Epidermal melanocyte (primary cell): ENCODE data around the gene TMEM151A.
A peak's percentile ranks its signal among the peaks of the same experiment; 100 is the strongest.

Experiments used
- DNase-seq: peaks from one replicate; pipeline ENCODE4 v3.0.0; 2011; ENCODE audit warnings: low spot score; ENCODE audit not compliant: insufficient read length

The TMEM151A gene

DNA sequence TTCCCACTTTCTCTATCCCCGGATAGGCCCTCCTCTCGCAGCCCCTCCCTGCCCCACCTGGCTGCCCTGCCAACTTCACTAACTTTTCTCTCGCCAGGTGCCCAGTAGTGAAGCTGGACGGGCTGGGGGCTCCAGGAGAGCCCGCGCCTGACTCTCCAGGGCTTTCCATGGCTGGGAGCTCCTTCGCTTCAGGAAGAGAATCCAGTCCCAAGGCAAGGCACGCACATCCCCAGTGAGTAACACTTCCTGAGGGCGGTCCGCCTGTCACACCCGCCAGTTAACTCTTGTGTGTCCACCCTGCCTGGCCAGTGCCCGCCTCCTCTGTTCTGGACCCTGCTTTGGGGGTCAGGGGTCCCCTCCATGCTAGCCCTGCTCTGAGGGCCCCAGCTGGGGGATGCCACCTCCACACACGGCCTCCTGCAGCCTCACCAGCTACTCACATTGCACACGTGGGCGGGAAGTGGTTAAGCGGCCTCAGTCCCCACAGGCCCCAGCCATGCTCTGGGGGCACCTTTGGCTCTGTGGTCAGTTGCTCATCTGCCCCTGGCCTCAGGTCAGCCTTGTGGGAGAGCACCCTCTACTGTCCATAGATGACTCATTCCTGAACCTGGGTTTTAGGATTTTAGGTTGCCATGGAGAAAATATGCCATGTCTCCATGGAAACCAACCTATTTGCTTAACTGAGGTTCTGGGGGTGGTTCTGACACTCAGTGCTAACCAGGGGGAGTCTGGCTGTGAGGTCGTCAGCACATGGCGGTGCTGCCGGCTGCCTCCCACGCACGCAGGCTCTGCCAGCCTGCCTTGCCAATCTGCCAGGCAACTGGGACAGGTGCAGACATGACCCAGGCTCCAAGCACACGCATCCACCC is 44.8 kb downstream of the TMEM151A start, which contains the start of gene RIN1:
Gene RIN1, minus strand, starts transcription at position 201 of the 869 bp plus-strand sequence. Its CDS starts 32 bp downstream, at position 169.
- DNase-seq = peak; percentile 93

DNA sequence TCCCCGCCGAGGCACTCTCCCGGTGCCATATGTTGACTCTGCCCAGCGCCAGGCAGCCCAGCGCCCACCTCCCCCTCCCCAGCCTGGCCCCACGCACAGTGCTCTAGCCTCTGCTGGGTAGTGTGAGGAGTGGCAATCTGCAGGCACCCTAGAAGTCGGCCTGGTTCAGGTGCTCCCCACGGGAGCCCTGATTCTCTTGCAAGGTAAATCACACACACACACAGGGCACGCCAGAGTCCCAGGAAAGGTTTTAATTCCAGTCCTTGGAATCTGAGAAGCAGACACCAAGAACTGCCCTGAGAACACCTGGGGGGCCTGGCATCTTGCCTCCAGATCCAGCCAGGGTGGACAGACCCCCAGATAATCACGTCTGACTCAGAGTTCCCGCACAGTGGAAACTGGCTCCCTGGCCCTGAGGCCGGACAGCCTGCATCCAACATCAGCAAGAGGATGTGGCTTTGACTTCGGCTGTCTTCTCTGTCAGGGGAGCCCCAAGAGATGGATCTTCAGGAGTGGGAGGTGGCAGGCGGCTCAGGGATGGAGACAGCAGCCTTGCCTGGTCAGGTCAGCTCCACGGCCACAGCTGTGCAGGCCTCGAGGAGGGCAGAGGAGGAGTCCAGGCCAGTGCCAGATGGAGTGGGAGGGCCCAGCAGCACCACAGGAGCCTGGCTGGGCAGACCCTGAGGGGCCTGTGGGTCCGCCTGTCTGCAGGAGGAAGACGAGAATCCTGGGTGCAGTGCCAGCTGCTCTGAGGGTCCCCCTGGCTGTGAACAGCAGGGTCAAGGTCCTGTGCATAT is 45.6 kb downstream of the TMEM151A start:
- no peak for DNase-seq

GRCh38 chr11:66338276-66339161 is 46.8 kb downstream of the TMEM151A start:
- DNase-seq = no peak

DNA sequence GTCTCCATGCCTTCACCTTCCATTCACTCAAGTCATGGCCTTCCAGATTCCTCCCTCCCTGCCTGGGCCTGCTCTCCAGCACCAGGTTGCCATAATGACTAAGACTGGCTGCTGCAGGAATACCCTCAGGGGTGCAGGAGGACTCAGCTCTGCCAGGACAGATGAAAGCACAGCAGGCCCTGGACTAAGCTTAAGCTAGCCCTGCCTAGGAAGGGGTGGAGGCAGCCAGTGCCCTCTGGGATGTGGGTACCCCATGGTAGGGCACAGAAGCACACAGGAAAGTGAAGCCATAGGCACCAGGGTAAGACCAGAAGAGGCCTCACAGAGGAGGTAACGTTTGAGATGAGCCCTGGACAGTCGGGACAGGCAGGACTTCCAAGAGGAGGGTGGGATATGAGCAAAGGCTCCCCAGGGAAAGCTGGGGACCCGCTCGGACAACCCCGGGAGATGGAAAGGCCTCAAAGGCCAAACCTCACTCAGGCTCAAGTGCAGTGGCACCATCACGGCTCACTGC is 47.5 kb downstream of the TMEM151A start:
- DNase-seq = no peak

GRCh38 chr11:66339686-66340483 is 48.2 kb downstream of the TMEM151A start:
- no peak for DNase-seq

GRCh38 chr11:66340596-66341501 is 49.2 kb downstream of the TMEM151A start:
- DNase-seq = no peak

- no peak for DNase-seq
Measured at GRCh38 chr11:66341502-66342126, 49.9 kb downstream of the TMEM151A start.

GRCh38 chr11:66343176-66343575 is 51.5 kb downstream of the TMEM151A start:
- DNase-seq = no peak

DNA sequence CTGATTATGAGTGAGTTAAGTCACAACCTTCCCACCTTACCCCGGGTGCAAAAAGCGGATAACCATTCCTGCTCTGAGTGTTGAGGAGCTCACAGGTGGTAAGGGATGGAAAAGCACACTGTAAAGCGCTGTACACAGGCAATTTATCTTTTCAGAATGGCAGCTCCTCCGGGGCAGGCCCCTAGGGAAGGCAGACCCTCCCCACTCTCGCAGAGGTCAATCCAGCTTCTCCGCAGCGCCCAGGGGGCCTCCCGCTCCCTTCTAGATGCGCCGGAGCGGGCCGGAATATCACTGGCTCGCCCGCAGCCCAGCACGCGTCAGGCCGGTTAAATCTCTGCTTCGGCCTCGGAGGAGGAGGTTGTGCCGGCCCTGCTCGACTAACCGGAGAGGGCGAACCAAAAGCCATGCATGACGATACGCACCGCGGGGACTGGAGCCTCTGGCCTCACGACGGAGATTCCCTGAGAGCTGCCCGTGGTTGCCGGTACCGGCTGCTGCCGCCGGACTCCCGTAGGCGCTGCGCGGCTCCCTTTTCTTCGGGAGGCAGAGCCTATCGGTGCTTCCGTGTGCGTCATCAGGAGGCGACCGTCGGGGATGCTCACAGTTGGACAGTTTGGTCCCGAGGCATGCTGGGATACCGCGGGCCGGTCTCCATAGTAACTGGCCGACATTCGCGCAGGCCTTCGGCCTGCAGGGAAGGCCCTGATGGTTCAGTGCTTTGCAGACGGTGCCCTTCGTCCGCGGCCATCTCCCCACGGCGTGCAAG is 53.0 kb downstream of the TMEM151A start, which contains the start of gene BRMS1:
Gene BRMS1, minus strand, starts transcription at position 555 of the 766 bp plus-strand sequence. CDS start 2,870 bp downstream, outside the sequence.
- DNase-seq = peak; percentile 98

- no peak for DNase-seq
Measured at GRCh38 chr11:66345316-66345649, 53.6 kb downstream of the TMEM151A start.
